Gastroesophageal sphincter (tissue), 3 donors: Measurements from ENCODE around the gene VSIG1.

ENCODE experiments used
- CTCF ChIP-seq, 4 experiments: fragments of 200-600 bp in 2 of 4; fragments of 450-650 bp in 2 of 4; sonication (generic) in 1 of 4; IDR thresholded peaks; one replicate each; pipeline ENCODE4 v1.5.1; 2017 to 2019; ENCODE audit warnings: antibody characterized with exemption in 4 of 4, mild to moderate bottlenecking in 2 of 4, moderate library complexity in 2 of 4
- EP300 ChIP-seq: sonication (generic); formaldehyde crosslinking; IDR thresholded peaks from one replicate; pipeline ENCODE4 v1.6.1; 2017; ENCODE audit warnings: antibody characterized with exemption, mild to moderate bottlenecking
- POLR2A ChIP-seq, 2 donors: fragments of 450-650 bp; IDR thresholded peaks; one replicate each; pipeline ENCODE4 v1.6.1; 2017; ENCODE audit warnings: antibody characterized with exemption in 2 of 2, mild to moderate bottlenecking in 2 of 2, moderate library complexity in 1 of 2
- POLR2AphosphoS5 ChIP-seq: sonication (generic); formaldehyde crosslinking; IDR thresholded peaks from one replicate; pipeline ENCODE4 v1.6.1; 2017; ENCODE audit warnings: antibody characterized with exemption

- TF ChIP-seq CTCF (IDR thresholded peaks at IDR 0.05) (no peak), POLR2A (IDR thresholded peaks at IDR 0.05) (no peak), POLR2AphosphoS5 (no peak), EP300 (no peak)
Observed at GRCh38 chrX:108028854-108029253, 16.0 kb upstream of the VSIG1 start.
